ENCODE measurements around the gene PHACTR2.

GRCh38 chr6:143688681-143689080 lies 10.9 kb downstream of the PHACTR2 start:
- TF ChIP-seq CTCF (IDR thresholded peaks at IDR 0.05): no peak
- no peak for TF ChIP-seq EP300 (IDR thresholded peaks at IDR 0.05)

Measured in ovary (tissue), 3 donors.